OCI-LY1 (cell line): ENCODE measurements around the gene ABCA4.
A peak's percentile ranks its signal among the peaks of the same experiment; 100 is the strongest.

Experiments used
- EZH2 ChIP-seq: fragments of 200-600 bp; sonication (generic), shearing (Covaris generic); IDR thresholded peaks from 2 replicates; pipeline ENCODE4 v1.8.0; 2017; ENCODE audit warnings: borderline replicate concordance, mixed run types, mild to moderate bottlenecking, antibody characterized with exemption, low read length, moderate library complexity, mixed read lengths
- TF ChIP-seq, protein P1 (sequence below): fragments of 200-600 bp; sonication (generic), shearing (Covaris generic); IDR thresholded peaks from 2 replicates; pipeline ENCODE4 v1.5.1; 2017; ENCODE audit warnings: mild to moderate bottlenecking, antibody characterized with exemption, low read length, moderate library complexity, mixed read lengths

DNA sequence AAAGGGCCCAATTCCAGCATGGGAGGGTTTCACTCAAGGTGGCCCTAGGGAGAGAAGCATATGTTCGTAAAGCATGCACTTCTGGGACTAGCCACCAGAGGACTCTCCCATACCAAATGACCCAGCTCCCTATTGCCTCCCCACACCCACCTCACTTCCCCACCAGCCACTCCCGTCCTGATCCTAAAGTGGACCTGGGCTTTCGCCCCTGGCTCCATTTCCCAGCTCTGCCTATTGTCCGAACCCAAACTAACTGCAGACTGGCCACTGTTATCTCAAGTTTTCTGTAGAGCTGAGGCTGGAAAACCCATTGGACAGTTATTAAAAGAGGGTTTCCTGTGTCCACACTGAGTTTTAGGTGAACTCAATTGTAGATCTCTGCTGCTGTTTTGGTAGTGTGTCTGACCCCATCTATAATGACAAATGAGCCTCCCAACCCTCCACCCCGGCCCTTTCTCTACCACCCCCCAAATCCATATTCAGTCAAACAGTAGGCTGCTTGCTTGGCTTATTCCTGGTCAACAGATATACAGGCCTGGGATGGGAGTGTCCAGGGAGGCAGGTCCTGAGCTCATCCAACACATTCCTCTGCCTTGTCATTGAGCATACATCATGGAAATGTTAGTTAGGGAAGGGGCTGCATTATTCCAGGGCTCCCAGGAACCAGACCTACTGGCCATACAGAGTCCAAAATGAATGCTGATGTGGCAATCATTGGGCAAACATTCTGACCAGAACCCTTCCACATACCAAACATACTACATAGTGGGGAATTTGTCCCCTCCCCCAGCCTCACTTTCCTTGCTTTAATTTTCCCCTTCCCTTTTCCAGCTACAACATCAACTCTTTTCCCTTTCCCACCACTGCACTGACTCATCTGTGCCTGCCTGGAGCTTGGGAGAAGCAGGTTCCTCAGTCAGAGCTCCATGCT lies 59.2 kb downstream of the ABCA4 start:
- TF ChIP-seq, protein P1, sequence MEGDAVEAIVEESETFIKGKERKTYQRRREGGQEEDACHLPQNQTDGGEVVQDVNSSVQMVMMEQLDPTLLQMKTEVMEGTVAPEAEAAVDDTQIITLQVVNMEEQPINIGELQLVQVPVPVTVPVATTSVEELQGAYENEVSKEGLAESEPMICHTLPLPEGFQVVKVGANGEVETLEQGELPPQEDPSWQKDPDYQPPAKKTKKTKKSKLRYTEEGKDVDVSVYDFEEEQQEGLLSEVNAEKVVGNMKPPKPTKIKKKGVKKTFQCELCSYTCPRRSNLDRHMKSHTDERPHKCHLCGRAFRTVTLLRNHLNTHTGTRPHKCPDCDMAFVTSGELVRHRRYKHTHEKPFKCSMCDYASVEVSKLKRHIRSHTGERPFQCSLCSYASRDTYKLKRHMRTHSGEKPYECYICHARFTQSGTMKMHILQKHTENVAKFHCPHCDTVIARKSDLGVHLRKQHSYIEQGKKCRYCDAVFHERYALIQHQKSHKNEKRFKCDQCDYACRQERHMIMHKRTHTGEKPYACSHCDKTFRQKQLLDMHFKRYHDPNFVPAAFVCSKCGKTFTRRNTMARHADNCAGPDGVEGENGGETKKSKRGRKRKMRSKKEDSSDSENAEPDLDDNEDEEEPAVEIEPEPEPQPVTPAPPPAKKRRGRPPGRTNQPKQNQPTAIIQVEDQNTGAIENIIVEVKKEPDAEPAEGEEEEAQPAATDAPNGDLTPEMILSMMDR, result peak; percentile 85
- TF ChIP-seq EZH2, result no peak
